HG02884 (cell line): Measurements from ENCODE around the gene CYCS.

Experiments used
- ATAC-seq: cut with Tn5 transposase; IDR thresholded peaks from one replicate; pipeline ENCODE4 v1.9.1; 2021; ENCODE audit warnings: mild to moderate bottlenecking, moderate library complexity; ENCODE audit not compliant: unreplicated experiment

The CYCS gene

GRCh38 chr7:25075459-25075858 is 49.6 kb downstream of the CYCS start:
- no peak for ATAC-seq

- ATAC-seq, result no peak
Measured at GRCh38 chr7:25073451-25073850, 51.6 kb downstream of the CYCS start.
